Epithelial cell of esophagus (primary cell): Measurements from ENCODE around the gene NMRK1.

Experiments
- DNase-seq: peaks from one replicate; pipeline ENCODE4 v3.0.0; 2010; ENCODE audit warnings: low read depth
- H3K4me3 ChIP-seq: 2 replicates; pipeline ENCODE4 v1.5.1; 2011; ENCODE audit warnings: mild to moderate bottlenecking, low read length, control low read depth
- TF ChIP-seq, protein P1 (sequence below): IDR thresholded peaks from 2 replicates; pipeline ENCODE4 v1.5.1; 2011; ENCODE audit warnings: low read depth, mild to moderate bottlenecking, low read length, control low read depth, inconsistent platforms; ENCODE audit not compliant: insufficient read depth; ENCODE audit errors: missing control alignments

The NMRK1 gene

DNA sequence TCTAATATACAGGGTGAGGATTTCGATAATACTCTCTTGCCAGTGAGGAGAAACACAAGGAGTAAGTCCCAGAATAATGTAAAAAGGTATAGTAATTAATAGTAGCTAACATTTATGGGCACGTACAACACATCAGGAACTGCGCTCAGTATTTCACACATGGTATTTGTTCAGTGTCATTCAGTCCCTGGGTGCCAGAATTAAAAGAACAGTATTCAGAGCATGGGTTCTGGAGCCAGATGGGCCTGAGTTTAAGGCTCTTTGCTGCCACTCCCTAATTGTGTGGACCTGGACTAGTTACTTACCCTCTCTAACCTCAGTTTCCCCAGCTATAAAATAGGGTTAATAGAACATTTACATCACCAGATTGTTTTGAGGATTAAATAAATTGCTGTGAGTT lies 16.7 kb upstream of the NMRK1 start:
- H3K4me3 ChIP-seq, result no peak overlapping the region
- TF ChIP-seq, protein P1, sequence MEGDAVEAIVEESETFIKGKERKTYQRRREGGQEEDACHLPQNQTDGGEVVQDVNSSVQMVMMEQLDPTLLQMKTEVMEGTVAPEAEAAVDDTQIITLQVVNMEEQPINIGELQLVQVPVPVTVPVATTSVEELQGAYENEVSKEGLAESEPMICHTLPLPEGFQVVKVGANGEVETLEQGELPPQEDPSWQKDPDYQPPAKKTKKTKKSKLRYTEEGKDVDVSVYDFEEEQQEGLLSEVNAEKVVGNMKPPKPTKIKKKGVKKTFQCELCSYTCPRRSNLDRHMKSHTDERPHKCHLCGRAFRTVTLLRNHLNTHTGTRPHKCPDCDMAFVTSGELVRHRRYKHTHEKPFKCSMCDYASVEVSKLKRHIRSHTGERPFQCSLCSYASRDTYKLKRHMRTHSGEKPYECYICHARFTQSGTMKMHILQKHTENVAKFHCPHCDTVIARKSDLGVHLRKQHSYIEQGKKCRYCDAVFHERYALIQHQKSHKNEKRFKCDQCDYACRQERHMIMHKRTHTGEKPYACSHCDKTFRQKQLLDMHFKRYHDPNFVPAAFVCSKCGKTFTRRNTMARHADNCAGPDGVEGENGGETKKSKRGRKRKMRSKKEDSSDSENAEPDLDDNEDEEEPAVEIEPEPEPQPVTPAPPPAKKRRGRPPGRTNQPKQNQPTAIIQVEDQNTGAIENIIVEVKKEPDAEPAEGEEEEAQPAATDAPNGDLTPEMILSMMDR, result no peak
- no peak for DNase-seq

- TF ChIP-seq, protein P1, result no peak
- DNase-seq, result no peak
- H3K4me3 ChIP-seq, result no peak overlapping the region
Measured at GRCh38 chr9:75102177-75102790, 14.3 kb upstream of the NMRK1 start.

- no peak overlapping the region for H3K4me3 ChIP-seq
- DNase-seq, result no peak
- TF ChIP-seq, protein P1, result no peak
Measured at GRCh38 chr9:75101004-75101588, 13.1 kb upstream of the NMRK1 start.

DNA sequence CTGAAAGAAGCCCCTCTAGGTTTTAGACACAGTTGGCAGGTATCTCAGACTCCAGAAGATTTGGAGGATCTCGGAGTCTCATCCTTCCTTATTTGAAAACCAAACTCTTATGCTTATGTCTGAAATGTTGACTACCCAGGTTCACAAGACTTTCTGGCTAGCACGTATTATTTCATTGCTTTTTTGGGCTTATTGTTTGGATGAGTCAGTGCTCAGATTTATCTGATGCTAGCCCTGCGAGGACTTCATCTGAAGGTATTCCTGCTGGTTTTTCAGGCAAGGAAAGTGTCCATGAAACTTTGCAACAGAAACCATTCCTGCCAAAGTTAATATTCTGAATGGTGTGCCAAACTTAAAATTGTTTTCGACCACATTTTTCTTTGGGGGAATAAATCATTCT lies 8.8 kb upstream of the NMRK1 start:
- TF ChIP-seq, protein P1, result no peak
- H3K4me3 ChIP-seq, result no peak overlapping the region
- DNase-seq, result no peak

DNA sequence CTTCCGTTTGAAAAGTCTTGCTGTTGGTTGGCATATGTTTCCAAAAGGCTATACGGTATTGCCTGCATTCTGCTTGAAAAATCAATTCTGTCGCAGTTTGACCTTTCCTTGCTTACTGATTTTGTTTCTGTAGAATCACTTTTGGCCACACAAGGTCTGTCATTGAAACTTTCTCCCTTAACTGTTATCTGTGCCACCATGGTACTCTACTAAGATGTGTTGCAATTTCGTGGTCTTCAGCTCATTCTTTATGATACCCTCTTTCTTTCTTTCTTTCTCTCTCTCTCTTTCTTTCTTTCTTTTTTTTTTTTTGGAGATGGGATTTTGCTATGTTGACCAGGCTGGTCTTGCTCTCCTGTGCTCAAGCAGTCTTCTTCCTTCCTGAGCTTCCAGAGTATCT lies 4.8 kb upstream of the NMRK1 start:
- no peak for DNase-seq
- H3K4me3 ChIP-seq, result no peak overlapping the region

DNA sequence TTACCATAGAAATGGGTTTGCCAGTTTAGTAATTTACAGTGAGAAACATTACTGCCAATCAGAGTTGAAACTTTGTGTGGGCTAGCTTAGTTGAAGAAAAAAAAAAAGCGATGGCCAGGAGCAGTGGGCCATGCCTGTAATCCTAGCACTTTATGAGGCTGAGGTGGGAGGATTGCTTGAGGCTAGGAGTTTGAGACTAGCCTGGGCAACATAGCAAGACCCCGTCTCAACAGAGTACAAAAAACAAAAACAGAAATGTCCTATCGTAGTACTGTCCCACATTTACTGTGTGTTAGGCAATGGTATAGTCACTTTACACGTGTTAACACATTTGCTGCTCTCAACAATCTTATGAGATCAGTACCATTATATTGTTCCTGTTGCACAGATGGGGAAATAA lies 2.6 kb upstream of the NMRK1 start:
- no peak for DNase-seq
- TF ChIP-seq, protein P1, result no peak
- H3K4me3 ChIP-seq, result no peak overlapping the region

More for the DNA sequence above, 4.8 kb upstream of the NMRK1 start:
- TF ChIP-seq, protein P1, result no peak

DNA sequence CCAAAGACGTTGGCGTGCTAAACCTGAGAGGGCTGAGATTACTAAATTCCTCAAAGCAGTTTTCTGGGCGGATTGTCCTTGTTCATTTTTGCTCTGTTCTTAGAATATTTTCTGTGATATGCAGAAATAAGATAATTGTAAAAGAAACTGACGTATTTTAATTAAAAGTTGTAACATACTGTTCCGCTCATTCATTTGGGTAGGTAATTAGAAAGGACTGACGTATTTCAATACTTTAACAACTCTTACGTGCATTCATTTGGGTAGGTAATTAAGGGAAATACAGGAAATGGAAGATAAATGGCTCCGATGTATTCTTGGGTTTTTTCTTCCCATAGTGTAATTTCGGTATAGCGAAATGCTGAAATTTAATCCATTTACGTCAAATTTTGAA lies 1.4 kb upstream of the NMRK1 start:
- TF ChIP-seq, protein P1, result no peak
- peak overlapping the region; percentile 85 for H3K4me3 ChIP-seq
- DNase-seq, result no peak
